Measurements from ENCODE around the gene CHRND.

CHRND gene

DNA sequence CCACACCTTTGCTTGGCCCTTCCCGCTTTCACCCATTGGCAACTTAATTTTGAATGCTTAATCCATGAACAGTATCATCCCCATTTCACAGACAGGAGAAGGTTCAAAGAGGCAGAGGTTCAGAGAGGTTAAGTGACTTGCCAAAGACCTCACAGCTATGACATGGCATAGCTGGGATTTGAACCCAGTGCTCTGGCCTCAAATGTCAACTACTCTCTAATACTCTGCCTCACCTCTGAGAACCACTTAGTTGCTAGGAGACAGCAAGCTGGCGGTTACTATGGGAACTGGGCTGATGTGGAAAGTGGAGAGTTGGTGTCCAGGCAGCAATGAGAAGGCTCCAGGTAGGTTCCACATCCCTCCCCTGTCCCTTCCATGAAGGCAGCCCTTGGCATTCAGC is 21.5 kb upstream of the CHRND start:
- DNase-seq, result peak; percentile 52

DNA sequence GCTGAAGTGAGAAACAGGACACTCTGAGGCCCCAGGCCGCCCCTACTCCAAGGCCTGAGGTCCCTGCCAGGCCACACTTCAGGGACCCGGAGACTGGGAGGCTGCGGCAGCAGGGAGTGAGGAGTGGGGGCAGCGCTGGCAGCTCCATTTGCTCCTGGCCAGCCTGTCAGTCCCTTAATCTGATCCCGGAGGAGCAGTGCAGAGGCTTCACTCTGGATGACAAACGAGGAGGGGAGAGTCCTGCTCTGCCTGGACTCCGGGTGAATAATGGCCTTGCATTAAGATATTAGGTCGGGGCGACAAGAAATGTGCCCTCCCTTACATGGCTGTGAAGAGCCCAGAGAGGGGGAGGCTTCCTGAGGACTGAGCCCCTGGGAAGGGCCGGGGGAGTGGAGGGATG is 20.1 kb upstream of the CHRND start:
- peak; percentile 69 for DNase-seq

DNA sequence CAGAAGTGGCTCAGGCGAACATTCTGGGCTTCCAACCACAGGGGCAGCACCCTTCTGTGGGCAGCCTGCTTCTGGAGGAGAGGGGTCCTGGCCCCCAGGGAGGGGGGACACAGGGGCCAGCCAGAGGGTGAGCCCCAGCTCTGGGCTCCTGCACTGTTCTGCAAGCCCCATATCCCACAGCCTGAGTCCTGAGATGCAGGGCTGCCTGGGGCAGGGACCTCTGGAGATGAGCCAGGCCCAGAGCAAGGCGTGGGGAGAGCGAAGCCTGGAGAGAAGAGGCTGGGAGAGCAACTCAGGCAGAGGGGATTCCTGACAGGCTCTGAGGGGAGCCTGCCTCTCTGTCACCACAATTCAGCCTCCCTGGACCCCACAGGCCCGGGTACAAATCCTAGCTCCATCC is 19.3 kb upstream of the CHRND start:
- DNase-seq, result no peak

DNA sequence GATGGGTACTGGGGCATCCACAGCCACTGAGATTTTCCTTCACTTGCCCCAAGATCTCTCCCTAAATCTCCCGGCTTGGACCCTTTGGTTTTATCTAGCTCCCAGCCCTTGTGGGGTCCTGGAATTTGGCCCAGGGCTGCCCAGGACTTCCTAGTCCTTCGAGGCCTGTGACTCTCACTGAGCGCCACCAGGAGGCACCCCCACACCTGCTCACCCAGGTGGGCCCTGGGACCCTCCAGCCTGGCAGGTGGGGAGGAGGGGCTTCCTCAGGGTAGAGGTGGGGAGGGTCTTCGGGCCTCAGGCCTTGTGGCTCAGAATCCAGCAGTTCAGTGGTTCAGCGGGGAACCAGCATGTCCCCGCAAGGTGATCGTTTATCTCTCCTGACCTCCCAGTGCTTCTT is 17.7 kb upstream of the CHRND start:
- no peak for DNase-seq

DNA sequence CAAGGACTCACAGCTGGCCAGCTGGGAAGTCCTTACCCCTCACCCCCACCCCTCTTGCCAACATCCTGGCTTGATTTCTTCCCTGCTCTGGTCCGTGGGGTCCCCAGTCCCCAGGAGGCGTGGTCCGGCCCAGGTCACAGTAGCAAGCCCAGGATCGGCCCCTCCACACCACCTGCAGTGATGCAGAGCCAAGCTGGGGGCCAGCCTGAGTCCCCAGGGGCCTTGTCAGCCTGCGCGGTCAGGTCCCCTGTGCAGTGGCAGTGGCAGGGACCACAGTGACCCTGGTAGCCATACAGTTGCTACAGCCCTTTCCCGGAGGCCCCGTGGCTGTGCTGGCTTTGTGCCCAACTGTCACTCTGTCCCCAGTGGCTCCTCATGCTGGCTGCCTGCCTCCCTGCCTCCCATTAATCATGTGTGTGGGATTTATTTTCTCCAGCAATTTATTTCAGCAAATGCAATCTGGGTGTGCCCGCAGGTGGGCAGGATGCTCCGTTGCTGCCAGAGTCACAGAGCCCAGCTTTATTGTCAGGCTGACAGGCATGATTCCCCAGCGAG is 14.5 kb upstream of the CHRND start:
- DNase-seq, result no peak

DNA sequence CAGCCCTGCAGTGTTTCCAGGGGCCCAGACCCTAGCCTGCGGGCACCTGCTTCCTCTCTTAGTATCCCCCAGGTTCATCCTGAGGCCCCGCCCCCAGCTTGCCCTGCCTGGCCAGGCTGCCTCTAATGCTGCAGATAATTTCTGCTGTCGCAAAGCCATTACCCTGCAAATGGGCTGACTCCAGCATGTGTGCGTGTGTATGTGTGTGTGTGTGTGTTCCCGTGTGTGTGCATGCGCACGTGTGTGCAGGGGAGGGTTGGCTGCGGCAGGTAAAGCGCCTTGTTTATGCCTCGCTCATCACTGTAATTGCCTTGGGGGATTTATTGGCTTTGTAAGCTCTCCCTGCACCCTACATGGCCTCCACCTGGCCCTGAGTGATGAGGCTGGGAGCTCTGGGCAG is 13.4 kb upstream of the CHRND start:
- DNase-seq, result peak; percentile 77

DNA sequence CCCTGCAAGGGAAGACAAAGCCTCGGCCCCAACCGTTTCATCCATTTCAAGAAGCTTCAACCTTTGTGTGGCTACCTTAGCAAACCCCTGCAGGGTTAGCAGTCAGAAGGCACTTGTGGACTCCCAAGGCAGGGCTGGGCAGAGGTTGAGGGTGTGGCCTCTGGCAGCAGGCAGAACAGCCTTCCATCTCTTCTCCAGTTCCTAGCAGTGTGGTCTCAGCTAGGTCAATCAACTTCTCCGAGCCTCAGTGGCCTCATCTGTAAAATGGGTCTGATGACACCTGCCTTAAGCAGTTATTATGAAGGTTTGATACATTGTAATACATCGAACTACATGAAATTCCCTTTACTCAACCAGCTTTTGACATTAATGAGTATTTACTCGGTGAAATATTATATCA is 12.6 kb upstream of the CHRND start:
- no peak for DNase-seq

DNA sequence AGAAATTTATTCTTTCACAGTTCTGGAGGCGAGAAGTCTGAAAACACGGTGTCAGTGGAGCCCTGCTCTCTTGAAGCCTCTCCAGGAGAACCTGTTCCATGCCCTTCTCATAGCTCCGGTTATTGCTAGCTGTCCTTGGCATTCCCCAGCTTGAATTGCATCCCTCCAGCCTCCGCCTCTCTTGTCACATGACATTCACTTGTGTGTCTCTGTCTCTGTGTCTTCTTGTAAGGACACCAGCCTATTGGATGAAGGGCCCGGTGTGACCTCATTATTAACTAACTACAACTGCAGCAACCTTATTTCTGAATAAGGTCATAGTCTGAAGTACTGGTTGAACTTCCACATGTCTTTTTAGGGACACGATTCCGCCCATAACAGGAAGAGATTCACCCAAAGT is 10.3 kb upstream of the CHRND start:
- no peak for DNase-seq

DNA sequence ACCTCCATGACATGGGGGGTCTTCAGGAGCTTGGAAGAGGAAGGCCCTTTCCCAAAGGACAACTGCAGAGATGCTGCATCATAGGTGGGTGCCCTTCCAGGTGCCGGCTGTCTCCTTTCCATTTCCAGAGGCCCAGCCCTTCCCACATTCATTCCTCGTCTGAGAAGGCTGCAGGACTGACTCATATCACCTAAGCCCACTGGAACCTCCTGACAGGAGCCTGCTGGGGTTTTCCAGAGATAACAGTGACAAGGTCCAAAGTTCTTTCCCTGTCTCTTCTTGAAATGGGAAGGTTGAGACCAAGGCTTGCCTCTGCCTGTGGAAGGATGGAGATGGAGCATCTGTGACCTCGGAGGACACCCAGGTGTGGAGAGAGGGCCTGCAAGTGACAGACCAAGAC is 9.4 kb upstream of the CHRND start:
- no peak for DNase-seq

DNA sequence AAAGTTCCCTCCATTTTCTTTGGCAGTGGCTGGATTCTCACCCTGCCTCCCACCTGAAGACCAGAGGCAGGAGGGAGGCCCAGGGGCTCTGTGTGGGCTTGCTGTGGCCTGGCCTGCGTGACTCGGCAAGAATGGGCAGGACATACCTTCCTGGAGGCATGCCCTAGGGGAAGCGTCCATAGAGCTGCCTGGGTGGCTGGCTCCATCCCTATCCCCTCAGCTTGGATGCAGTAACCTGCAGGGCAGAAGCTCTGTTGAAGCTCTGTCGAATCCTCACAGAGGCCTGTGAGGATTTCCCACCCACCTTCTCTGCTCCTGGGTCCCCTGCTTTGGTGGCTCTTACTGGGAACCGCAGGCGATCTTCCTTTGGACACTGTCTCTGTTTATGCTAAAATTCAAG is 7.1 kb upstream of the CHRND start:
- no peak for DNase-seq

DNA sequence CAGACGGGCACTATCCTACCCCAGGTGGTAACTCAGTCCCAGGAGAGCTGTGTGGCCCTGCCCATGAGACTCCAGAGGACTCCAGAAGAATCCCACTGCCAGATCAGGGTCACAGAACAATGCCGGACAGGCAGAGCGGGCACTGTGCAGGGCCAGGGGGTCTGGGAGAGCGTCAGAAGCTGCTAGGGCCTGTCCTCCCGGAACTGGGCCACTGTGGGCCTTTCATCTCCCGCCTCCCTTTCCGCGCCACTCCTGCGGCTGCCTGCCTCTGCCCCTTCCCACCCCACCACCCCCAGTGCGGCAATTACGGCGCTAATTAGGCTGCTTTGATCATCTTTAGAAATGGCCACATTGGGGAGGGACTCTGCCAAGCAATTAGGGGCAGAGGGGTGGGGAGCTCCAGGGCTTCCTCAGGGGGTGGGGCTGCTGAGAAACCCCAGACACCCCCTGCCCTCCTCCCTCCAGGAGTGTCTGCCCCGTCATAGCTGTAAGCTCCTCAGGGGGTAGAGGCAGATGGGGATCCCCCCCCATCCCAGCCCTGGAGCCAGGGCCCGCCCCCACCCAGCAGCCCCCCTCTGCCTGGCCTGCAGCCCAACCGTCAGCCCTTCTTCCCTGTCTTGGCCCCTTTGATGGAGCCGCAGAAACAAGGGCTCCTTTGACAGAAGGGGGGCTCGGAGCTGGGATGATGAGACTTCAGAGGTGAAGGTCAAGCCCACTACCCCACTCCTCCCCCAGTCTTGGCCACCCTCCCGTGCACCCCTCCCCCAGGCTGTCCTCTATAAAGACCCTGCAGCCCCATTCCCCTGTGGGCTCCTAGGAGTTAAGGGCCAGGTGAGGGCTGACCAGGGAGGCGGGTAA is 6.2 kb upstream of the CHRND start, which contains the start of gene PRSS56:
PRSS56 (plus strand) TSS at position 808 of the 858 bp plus-strand sequence. CDS start 211 bp downstream, outside the sequence.
- DNase-seq, result peak; percentile 80

DNA sequence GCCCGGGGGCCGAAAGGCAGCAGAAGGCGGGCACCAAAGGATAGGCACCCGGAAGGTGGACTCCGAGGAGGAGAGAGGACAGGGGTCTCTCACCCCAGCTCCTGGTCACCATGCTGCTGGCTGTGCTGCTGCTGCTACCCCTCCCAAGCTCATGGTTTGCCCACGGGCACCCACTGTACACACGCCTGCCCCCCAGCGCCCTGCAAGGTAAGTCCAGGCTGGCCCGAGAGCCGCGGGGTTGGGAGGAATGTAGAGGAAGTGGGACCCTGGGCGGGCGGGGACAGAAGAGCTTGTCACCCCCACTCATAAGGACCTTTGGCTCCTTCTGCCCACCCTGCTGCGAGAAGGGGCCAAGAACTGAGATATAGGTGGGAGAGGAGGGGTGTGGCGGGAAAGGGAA is 5.5 kb upstream of the CHRND start:
- no peak for DNase-seq

DNA sequence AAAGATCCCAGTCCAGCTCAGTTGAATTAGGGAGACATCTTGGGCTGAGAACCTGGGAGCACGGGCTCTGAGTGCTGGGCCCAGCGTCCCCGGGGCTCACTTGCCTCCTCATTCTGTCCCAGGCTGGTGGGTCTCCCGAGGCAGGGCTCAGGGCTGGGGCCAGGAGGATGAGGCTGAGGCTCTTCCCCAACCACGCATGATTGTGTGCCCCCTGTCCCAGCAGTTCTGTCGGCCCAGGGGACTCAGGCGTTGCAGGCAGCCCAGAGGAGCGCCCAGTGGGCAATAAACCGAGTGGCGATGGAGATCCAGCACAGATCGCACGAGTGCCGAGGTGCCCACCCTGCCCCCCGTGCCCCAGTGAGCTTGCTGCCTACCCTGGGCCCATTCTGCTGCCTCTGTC is 4.9 kb upstream of the CHRND start:
- no peak for DNase-seq

DNA sequence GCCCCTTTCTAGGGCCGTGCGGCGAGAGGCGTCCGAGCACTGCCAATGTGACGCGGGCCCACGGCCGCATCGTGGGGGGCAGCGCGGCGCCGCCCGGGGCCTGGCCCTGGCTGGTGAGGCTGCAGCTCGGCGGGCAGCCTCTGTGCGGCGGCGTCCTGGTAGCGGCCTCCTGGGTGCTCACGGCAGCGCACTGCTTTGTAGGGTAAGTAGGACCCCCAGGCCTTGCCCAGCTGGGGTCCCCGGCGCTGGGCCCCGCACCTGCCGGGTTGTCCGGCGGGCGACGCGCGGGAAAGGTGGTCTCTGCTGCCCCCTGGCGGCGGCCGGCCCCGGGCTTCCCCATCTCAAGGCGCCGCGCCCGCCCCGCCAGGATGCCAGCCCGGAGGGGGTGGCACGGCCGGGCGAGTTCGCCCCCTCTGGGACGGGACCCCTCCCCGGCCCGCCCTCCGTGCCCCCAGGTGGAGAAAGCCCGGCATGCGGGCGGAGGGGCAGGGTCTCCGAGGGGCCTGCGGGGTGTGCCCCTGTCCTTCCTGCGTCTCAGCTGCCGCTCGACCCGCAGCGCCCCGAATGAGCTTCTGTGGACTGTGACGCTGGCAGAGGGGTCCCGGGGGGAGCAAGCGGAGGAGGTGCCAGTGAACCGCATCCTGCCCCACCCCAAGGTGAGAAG is 3.9 kb upstream of the CHRND start:
- DNase-seq, result peak; percentile 89

DNA sequence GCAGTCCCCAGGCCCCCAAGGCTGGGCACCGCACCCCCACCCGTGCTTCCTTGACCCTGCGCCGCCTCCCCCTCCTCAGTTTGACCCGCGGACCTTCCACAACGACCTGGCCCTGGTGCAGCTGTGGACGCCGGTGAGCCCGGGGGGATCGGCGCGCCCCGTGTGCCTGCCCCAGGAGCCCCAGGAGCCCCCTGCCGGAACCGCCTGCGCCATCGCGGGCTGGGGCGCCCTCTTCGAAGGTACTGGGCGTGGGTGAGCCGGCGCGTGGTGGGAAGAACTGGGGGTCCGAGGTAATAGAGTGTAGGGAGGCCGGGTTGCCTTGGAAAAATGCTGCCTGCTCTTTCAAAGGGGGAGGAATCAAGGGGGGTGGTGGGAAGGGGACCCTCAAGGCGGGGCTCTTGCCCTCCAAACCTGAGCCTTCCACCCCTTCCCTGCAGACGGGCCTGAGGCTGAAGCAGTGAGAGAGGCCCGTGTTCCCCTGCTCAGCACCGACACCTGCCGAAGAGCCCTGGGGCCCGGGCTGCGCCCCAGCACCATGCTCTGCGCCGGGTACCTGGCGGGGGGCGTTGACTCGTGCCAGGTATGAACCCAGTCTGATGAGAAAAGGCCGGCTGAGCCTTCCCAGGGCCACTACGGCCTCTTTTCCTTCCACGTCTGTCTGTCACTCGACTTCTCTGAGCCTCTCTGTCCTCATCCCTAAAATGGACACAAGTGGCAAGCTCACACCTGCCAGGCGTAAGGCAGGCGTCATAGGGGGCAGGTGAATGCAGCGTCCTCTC is 3.1 kb upstream of the CHRND start:
- DNase-seq, result no peak

DNA sequence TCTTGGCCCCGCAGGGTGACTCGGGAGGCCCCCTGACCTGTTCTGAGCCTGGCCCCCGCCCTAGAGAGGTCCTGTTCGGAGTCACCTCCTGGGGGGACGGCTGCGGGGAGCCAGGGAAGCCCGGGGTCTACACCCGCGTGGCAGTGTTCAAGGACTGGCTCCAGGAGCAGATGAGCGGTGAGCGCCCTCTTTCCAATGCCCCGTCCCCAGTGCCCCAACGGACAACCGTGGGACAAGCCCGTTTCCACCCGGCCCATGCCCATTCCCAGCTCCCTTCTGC is 2.6 kb upstream of the CHRND start:
- no peak for DNase-seq

DNA sequence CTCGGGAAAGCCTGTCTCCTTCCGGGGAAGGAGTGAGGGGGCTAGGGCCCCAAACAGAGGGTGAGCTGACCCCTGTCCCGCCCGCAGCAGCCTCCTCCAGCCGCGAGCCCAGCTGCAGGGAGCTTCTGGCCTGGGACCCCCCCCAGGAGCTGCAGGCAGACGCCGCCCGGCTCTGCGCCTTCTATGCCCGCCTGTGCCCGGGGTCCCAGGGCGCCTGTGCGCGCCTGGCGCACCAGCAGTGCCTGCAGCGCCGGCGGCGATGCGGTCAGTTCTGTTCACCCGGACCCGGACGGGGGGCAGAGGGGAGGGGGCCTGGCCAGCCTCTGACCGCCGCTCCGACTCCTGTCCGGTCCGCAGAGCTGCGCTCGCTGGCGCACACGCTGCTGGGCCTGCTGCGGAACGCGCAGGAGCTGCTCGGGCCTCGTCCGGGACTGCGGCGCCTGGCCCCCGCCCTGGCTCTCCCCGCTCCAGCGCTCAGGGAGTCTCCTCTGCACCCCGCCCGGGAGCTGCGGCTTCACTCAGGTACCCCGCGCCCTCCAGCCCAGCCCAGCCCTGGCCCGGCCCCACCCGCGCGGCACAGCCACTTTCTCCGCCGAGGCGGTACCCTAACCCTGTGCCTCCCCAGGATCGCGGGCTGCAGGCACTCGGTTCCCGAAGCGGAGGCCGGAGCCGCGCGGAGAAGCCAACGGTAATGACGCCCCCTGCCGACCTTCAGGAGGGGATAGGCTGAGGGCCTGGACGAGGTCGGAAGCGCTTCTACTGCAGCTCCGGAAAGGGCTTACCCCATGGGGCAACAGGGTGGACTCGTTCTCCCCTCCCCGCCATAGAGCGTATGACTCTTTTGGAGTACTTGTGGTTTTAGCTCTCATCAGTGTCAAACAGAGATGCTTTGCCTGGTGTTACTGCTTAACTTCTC is 2.0 kb upstream of the CHRND start:
- peak; percentile 81 for DNase-seq

DNA sequence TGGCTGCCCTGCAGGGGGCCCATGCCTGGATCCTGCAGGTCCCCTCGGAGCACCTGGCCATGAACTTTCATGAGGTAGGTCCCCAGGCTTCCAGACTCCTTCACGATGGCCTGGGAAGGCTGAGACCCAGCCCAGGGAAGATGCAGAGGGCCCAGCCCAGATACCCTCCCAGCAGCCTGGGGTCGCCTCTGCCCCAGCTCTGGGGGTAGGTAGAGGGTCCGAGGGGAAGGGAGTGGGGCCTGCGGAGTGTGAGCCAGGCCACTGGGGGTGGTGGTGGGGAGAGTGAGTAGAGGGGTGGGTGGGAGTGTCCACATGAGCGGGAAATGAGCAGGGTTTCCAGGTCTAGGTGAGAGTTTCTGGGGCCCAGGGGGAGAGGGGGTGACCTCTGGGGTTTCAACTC is 1.2 kb upstream of the CHRND start:
- DNase-seq, result no peak

DNA sequence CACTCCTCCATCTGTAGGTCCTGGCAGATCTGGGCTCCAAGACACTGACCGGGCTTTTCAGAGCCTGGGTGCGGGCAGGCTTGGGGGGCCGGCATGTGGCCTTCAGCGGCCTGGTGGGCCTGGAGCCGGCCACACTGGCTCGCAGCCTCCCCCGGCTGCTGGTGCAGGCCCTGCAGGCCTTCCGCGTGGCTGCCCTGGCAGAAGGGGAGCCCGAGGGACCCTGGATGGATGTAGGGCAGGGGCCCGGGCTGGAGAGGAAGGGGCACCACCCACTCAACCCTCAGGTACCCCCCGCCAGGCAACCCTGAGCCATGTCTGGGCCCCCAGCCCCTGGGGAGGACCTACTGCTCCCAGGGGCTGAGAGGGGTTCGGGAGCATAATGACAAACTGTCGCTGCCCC is 761 bp upstream of the CHRND start:
- no peak for DNase-seq

DNA sequence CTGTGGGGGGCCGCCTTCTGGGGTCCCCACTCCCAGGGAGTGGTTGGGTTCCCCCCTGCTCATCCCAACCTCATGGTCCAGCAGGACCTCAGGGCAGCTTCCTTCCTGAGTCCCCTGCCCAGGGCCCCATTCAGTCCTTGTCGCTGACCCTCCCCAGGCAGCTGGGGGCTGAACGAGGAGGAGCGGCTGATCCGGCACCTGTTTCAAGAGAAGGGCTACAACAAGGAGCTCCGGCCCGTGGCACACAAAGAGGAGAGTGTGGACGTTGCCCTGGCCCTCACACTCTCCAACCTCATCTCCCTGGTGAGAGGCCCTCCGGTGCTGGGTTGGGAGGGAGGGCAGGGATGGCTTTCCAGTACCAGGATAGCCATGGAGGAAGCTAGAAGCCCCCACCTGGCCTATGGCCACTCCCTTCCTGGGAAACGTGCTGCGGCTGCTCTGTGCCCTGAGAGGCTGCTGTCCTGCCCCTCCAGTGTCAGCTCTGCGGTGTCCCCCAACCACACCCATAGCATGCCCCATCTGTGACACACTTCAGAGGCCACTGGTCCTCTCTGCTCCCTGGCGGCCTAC is 497 bp downstream of the CHRND start:
- peak; percentile 53 for DNase-seq

DNA sequence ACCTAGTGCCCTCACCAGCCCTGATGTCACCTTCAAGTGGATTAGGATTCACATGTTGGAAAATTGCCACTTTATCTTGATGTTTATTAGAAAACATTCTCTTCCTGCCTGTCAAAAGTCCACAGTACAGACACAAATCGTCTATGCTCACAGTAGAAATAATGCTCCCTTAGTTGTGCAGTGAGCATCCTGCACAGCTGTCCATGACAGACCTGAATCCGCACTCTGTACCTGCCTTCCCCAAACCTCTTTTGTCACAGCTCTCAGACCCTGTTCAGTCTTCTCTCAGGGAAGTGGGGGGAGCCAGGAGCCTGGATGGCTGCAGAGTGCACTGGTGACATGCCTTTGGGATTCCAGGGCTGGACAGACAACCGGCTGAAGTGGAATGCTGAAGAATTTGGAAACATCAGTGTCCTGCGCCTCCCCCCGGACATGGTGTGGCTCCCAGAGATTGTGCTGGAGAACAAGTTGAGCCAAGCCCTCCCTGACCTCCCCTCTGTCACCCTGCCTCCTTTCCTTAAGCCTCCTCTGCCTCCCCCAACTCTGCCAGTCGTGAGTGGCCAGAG is 2.0 kb downstream of the CHRND start:
- DNase-seq, result no peak
